ENCODE results near the gene SAPCD2. TPM values are rescaled to one million over a fixed set of nuclear protein-coding genes. Genes with fewer than 3 reads are reported as not detected.

The SAPCD2 gene
- polyA plus RNA-seq, 1 donor from 2014 or later, result 0.22 TPM

- H3K4me2 ChIP-seq (ENCODE audit: low read length), result no peak overlapping the region
- H3K36me3 ChIP-seq (ENCODE audit: insufficient read depth, low read length), result no peaks in the 10 kb centered on the region
- no peak overlapping the region for H2AFZ ChIP-seq (ENCODE audit: low read depth, low read length)
- no peak overlapping the region for H3K4me3 ChIP-seq (ENCODE audit: low read length)
- no peaks in the 10 kb centered on the region for H3K9me3 ChIP-seq (ENCODE audit: low read length)
- no peaks in the 10 kb centered on the region for H3F3A ChIP-seq (ENCODE audit: insufficient read depth, low read length, poor library complexity, severe bottlenecking)
- H3K27ac ChIP-seq (ENCODE audit: low read length), result no peak overlapping the region
- H3K79me2 ChIP-seq (replicated peaks; ENCODE audit: insufficient read depth, low read length), result peaks cover 5% of the 10 kb centered on the region
- H3K9ac ChIP-seq (ENCODE audit: low read length), result no peak overlapping the region
- H3K27me3 ChIP-seq (ENCODE audit: insufficient read depth, low read depth, low read length), result no peaks in the 10 kb centered on the region
- H4K20me1 ChIP-seq (ENCODE audit: insufficient read depth), result no peaks in the 10 kb centered on the region
- TF ChIP-seq POLR2AphosphoS5 (IDR thresholded peaks at IDR 0.05) (no peak), EP300 (conservative IDR thresholded peaks at IDR 0.05; ENCODE audit: poor library complexity, severe bottlenecking) (no peak), CTCF (IDR thresholded peaks at IDR 0.05; ENCODE audit: poor library complexity, severe bottlenecking) (no peak)
- TF ChIP-seq, protein P1, sequence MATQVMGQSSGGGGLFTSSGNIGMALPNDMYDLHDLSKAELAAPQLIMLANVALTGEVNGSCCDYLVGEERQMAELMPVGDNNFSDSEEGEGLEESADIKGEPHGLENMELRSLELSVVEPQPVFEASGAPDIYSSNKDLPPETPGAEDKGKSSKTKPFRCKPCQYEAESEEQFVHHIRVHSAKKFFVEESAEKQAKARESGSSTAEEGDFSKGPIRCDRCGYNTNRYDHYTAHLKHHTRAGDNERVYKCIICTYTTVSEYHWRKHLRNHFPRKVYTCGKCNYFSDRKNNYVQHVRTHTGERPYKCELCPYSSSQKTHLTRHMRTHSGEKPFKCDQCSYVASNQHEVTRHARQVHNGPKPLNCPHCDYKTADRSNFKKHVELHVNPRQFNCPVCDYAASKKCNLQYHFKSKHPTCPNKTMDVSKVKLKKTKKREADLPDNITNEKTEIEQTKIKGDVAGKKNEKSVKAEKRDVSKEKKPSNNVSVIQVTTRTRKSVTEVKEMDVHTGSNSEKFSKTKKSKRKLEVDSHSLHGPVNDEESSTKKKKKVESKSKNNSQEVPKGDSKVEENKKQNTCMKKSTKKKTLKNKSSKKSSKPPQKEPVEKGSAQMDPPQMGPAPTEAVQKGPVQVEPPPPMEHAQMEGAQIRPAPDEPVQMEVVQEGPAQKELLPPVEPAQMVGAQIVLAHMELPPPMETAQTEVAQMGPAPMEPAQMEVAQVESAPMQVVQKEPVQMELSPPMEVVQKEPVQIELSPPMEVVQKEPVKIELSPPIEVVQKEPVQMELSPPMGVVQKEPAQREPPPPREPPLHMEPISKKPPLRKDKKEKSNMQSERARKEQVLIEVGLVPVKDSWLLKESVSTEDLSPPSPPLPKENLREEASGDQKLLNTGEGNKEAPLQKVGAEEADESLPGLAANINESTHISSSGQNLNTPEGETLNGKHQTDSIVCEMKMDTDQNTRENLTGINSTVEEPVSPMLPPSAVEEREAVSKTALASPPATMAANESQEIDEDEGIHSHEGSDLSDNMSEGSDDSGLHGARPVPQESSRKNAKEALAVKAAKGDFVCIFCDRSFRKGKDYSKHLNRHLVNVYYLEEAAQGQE (IDR thresholded peaks at IDR 0.05; ENCODE audit: borderline replicate concordance), result no peak
- no peaks in the 10 kb centered on the region for H3K9me2 ChIP-seq (ENCODE audit: insufficient read depth, low read length)
Observed at GRCh38 chr9:137022662-137023008, 47.7 kb downstream of the SAPCD2 start.

- no peaks in the 10 kb centered on the region for H4K20me1 ChIP-seq (ENCODE audit: insufficient read depth)
- H3K4me3 ChIP-seq (ENCODE audit: low read length), result no peak overlapping the region
- H3K79me2 ChIP-seq (replicated peaks; ENCODE audit: insufficient read depth, low read length), result peaks cover 1% of the 10 kb centered on the region
- H3K36me3 ChIP-seq (ENCODE audit: insufficient read depth, low read length), result no peaks in the 10 kb centered on the region
- no peak overlapping the region for H3K27ac ChIP-seq (ENCODE audit: low read length)
- no peak for TF ChIP-seq RAD21 (conservative IDR thresholded peaks at IDR 0.05)
- TF ChIP-seq TAF1 (IDR thresholded peaks at IDR 0.05; ENCODE audit: low read depth), result no peak
- TF ChIP-seq POLR2AphosphoS5 (IDR thresholded peaks at IDR 0.05), result no peak
- TF ChIP-seq EZH2 (IDR thresholded peaks at IDR 0.05; ENCODE audit: borderline replicate concordance, insufficient read depth, low read length, poor library complexity, severe bottlenecking), result no peak
- TF ChIP-seq, protein P1 (IDR thresholded peaks at IDR 0.05; ENCODE audit: borderline replicate concordance), result no peak
- TF ChIP-seq MXI1 (conservative IDR thresholded peaks at IDR 0.05; ENCODE audit: poor library complexity, severe bottlenecking), result no peak
- TF ChIP-seq EP300 (conservative IDR thresholded peaks at IDR 0.05; ENCODE audit: poor library complexity, severe bottlenecking), result no peak
- TF ChIP-seq CTCF (IDR thresholded peaks at IDR 0.05; ENCODE audit: poor library complexity, severe bottlenecking), result no peak
- no peak for TF ChIP-seq SMC3 (conservative IDR thresholded peaks at IDR 0.05; ENCODE audit: poor library complexity)
- H3K27me3 ChIP-seq (ENCODE audit: insufficient read depth, low read depth, low read length), result no peaks in the 10 kb centered on the region
- no peaks in the 10 kb centered on the region for H3K9me2 ChIP-seq (ENCODE audit: insufficient read depth, low read length)
- H3F3A ChIP-seq (ENCODE audit: insufficient read depth, low read length, poor library complexity, severe bottlenecking), result no peaks in the 10 kb centered on the region
- H2AFZ ChIP-seq (ENCODE audit: low read depth, low read length), result no peak overlapping the region
- no peak overlapping the region for H3K4me2 ChIP-seq (ENCODE audit: low read length)
- H3K9me3 ChIP-seq (ENCODE audit: low read length), result no peaks in the 10 kb centered on the region
- no peak overlapping the region for H3K9ac ChIP-seq (ENCODE audit: low read length)
Observed at GRCh38 chr9:137021979-137022661, 48.2 kb downstream of the SAPCD2 start.
